Testis (tissue), 2 donors: ENCODE data around the gene TTC7B.

Source experiments
- POLR2A ChIP-seq: fragments of 450-650 bp; IDR thresholded peaks from one replicate; pipeline ENCODE4 v1.6.1; 2017; ENCODE audit warnings: antibody characterized with exemption, mild to moderate bottlenecking, moderate library complexity
- TF ChIP-seq, protein P1 (sequence below), 3 experiments: fragments of 450-650 bp in 2 of 3; fragments of 200-600 bp in 1 of 3; sonication (generic) in 1 of 3; IDR thresholded peaks; one replicate each; pipeline ENCODE4 v1.5.1; 2016 to 2019; ENCODE audit warnings: antibody characterized with exemption in 3 of 3, mild to moderate bottlenecking in 2 of 3, moderate library complexity in 1 of 3

DNA sequence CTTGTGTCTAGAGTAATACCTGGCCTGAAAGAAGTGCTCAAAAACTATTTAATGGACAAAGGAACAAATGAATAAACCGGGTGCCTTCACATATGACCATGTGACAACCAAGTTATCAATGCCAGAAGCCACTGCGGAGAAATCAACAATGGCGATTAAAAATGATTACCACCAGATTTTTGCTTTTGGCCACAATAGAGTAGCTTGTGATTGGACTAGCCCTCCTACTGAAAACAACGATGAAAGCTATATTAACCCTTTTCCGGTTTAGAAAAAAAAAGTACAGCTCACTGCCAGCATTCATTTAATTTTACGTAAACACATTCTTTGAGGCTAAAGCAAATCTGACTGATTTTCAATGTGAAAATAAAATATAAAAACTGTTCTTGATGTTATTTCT, 41.6 kb upstream of the TTC7B start:
- TF ChIP-seq, protein P1, sequence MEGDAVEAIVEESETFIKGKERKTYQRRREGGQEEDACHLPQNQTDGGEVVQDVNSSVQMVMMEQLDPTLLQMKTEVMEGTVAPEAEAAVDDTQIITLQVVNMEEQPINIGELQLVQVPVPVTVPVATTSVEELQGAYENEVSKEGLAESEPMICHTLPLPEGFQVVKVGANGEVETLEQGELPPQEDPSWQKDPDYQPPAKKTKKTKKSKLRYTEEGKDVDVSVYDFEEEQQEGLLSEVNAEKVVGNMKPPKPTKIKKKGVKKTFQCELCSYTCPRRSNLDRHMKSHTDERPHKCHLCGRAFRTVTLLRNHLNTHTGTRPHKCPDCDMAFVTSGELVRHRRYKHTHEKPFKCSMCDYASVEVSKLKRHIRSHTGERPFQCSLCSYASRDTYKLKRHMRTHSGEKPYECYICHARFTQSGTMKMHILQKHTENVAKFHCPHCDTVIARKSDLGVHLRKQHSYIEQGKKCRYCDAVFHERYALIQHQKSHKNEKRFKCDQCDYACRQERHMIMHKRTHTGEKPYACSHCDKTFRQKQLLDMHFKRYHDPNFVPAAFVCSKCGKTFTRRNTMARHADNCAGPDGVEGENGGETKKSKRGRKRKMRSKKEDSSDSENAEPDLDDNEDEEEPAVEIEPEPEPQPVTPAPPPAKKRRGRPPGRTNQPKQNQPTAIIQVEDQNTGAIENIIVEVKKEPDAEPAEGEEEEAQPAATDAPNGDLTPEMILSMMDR (IDR thresholded peaks at IDR 0.05) = no peak
- no peak for TF ChIP-seq POLR2A
